ENCODE data around the gene FOXD3.

DNA sequence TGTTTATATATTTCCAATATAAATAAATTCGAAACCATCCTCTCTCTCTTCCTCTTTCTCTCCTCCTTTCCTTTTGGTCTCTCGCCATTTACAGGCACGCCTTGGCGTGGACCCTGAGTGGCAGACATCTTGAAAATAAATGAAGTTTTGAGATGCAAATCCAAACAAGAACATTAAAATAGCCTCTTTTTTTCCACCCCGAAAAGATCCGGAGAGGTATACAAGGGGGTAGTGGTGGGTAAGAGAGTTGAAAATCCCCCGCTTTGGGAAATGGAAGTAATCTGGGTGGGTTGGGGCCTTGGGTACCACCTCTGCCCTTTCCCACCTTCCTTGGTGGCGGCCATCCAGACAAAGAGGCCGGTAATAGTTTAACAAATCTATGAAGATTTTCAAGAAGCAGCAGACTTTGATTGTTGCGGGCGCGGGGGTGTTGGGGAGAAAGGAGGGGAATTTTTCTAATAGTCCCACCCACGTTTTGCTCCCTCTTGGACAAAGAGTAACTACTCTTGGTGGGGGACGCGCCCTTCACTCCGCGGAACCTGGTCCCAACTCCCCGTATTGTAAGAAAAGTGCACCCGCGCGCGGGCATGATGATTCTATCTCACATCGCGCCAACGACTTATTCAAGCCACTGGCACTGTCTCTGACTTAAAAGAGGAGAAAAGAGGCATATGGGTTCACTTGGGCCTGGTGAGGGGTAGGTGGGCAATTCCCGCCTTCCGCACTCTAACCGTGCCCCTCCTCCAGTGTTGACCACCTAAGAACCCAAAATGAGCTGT lies 4.0 kb upstream of the FOXD3 start:
- TF ChIP-seq POLR2AphosphoS5 (IDR thresholded peaks at IDR 0.05; ENCODE audit: low read depth, low read length) (no peak), POLR2A (IDR thresholded peaks at IDR 0.05; ENCODE audit: low read depth, low read length) (no peak), POU2F2 (IDR thresholded peaks at IDR 0.05; ENCODE audit: low read depth, low read length) (no peak), TAF1 (IDR thresholded peaks at IDR 0.05; ENCODE audit: low read depth, low read length) (no peak), SPI1 (IDR thresholded peaks at IDR 0.05; ENCODE audit: low read depth, low read length) (no peak), PAX5 (IDR thresholded peaks at IDR 0.05; ENCODE audit: insufficient read depth, low read length, severe bottlenecking) (no peak)
